ENCODE data around the gene ZNF695.

Gene ZNF695

GRCh38 chr1:246954126-246954525, 53.7 kb downstream of the ZNF695 start:
- DNase-seq: no peak

- no peak for DNase-seq
Measured at GRCh38 chr1:246951413-246951812, 56.4 kb downstream of the ZNF695 start.

GRCh38 chr1:246949956-246950355, 57.9 kb downstream of the ZNF695 start:
- no peak for DNase-seq

GRCh38 chr1:246947255-246947654, 60.6 kb downstream of the ZNF695 start:
- no peak for DNase-seq

GRCh38 chr1:246946366-246946765, 61.5 kb downstream of the ZNF695 start:
- DNase-seq: no peak
